GM21825 (cell line): ENCODE results near the gene IGF2R.
"Not testable (repeated sequence)": the region's sequence is repeated elsewhere in the genome, so short reads cannot be mapped to it uniquely, and the experiment has no call there.

Source experiments
- ATAC-seq: cut with Tn5 transposase; IDR thresholded peaks from one replicate; pipeline ENCODE4 v1.9.1; 2021; ENCODE audit warnings: mild to moderate bottlenecking, moderate library complexity; ENCODE audit not compliant: unreplicated experiment

The IGF2R gene

DNA sequence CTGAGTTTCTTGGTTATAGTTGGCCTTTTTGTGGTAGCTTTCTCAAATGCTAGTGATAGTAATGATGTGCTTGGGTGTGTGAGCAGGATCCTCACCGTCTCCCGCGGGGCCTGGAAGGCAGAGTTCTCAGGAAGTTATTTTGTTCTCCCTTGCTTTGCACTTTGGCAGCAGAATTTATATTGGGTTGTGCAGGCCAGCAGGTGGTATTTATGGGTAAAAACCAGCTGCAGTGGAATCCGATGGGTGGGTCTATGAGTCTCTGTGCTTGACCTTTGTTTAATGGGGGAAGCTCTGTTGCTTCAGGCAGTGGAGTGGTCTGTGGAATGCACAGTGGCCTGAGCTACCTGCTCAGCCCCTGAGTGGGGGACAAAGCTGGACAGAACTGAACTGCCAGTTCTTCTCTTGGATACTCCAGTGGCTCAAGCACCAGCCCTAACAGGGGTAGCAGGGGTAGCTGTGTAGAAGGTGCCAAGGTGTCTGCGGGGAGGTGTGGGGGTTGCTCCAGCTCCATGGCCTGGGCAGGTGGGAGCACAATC, 27.3 kb downstream of the IGF2R start:
- ATAC-seq, result no peak

DNA sequence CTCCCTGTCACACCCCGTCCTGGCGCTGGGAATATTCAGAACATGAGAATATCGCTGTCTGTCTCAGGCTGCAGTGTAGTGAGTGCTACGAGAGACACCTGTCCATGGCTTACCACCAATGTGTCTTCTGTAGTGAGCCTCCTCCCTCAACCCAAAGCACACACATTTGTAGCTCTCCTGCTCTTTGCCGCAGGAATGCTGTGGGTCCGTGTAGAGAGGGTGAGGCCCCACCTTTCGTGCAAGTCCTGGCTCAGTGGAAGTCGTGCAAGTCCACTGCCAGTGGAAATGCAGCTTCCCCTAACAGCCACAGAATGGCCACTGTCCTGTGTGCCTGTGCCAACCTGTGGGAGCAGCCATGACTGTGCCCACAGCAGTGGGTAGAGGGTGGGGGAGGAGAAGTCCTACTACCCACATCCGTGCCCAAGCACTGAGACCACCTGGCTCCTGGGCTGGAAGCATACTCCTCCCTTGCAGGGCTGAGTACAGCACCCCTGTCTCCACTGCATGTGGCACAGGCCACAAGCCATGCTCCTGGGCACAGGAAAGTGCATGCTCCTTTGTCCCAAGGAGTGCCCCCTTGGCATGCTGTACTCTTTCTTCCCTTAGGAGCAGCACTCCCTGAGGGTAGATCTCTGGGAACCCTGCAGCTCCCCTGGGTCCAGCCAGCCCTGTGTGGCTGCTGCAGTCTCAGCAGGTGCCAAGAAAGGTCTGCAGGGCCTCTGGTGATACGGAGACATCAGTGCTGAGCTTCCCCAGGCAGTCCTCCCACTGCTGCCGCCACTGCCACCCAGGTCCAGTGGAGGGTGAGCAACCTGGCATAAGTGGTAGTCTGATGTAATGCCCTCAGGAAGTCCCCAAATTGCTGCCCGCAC, 28.0 kb downstream of the IGF2R start:
- no peak for ATAC-seq

DNA sequence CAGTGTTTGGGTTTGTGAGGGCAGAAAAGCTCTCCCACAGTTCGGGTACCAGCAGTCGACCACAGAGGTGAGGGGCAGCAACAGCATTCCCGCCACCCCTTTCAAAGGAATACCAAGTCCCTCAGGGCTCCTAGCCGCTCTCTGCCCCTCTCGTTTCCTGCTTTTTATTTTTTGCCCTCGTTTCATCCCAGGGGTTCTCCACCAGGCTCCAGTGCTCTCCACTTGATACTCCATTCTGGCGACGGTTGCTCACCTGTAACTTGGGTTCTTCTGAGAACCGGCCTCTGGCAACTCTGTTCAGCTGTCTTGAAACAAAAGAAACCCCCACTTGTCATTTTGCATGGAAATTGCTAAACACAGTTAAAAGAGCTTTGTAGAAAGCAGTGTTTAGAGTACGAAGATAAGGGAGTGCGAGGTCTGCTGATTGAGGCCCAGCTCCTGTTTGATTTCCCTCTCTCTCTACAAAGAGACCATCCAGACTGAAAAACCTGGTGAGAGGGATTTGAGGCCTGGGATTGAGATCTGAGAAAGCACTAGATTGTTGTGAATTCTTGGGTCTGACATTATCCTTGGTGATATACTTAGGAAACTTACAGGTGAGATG, 28.7 kb downstream of the IGF2R start:
- no peak for ATAC-seq

DNA sequence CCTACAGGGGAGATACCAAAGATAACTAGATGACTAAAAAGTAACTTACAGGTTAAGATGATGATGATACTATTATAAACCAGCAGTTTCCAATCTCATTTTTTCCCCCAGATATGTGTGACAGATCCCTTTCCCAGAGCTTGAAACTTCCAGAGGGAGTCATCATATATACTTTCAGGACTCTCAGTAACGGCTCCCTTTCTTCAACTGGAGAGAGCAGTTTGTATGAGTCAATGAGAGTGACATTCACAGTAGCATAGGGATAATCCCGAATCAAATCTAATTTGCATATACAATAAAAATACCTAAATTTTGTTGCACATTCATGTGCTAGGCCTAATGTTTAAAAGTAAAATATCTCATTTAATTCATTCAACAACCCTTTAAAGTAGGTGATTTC, 29.7 kb downstream of the IGF2R start:
- ATAC-seq, result no peak

DNA sequence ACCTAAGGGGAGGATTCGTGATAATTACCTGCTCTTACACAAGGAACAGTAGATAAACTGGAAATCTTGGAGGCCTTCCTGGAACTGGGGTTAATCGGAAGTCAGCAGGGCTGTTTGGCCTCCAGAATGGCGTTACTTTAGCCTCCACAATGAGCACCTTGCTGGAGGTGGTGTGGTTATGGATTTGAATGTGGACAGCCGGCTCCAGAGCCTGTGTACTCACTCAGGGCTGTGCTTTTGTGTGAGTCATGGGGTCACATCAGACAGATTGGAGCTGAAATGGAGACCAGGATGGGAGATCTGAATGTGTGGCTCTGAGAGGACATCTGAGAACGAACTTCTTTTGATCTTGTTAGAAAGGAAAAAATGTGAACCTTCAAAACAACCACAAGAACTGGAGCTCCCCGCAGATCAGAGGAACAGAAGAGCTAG, 30.4 kb downstream of the IGF2R start:
- ATAC-seq, result no peak

DNA sequence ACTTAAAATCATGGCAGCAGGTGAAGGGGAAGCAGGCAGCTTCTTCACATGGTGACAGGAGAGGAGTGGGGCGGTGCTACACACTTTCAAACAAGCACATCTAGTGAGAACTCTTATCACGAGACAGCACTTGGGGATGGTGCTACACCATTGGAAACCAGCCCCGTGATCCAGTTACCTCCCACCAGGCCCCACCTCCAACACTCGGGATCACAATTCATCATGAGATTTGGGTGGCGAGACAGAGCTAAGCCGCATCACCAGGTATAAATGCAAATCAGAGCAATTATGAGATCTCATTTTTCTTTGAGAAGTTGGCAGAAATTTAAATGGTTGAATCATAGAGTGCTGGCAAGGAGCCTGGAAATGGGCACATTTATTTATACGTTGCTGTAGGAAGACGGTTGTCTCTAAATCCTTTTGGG, 31.4 kb downstream of the IGF2R start:
- no peak for ATAC-seq

DNA sequence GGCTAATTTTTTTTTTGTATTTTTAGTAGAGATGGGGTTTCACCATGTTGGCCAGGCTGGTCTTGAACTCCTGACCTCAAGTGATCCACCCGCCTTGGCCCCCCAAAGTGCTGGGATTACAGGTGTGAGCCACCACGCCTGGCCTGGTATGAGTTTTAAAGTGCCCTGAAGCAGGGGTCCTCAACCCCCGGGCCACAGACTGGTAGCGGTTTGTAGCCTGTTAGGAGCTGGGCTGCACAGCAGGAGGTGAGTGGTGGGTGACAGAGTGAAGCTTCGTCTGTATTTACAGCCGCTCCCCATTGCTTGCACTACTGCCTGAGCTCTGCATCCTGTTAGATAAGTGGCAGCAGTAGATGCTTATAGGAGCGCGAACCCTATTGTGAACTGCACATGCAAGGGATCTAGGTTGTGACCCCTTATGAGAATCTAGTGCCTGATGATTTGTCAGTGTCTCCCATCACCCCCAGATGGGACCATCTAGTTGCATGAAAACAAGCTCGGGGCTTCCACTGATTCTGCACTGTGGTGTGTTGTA, 32.1 kb downstream of the IGF2R start:
- not testable (repeated sequence) for ATAC-seq

DNA sequence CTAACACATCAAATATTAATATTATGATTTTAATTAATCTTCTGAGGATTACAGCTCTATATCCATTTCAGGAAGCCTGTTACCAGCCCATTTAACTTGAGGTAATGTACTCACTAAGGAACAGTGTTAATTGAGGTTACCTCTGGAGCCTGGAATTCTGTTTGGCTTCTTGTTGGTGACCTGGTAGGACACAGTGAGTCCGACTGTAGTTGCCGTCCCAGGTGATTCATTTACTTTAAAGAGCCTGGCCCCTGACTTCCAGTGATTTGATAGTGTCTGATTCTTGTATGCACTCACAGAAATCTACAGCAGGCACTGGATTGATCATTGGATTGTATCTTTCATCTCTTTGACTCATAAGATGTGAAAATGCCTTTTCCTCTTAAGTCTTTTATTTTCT, 34.0 kb downstream of the IGF2R start:
- ATAC-seq, result no peak

DNA sequence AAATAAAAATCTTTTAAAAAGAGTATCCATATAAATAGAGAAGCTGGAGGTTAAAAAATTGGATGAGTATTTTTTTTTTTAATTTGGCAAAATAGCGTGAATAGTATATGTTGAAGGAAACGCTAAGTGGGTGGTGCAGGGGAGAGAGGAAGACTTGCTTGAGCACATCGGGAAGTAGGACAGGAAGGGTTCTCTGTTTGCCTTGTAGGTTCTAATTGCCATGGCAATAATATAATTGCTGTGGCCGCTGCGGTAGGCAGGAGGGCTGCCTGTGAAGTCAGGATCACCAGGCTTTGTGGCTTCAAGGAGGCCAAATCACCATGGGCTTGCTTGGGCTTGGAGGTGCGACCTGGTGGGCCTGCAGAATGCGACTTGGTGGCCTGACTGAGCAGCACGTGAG, 35.1 kb downstream of the IGF2R start:
- ATAC-seq, result no peak

DNA sequence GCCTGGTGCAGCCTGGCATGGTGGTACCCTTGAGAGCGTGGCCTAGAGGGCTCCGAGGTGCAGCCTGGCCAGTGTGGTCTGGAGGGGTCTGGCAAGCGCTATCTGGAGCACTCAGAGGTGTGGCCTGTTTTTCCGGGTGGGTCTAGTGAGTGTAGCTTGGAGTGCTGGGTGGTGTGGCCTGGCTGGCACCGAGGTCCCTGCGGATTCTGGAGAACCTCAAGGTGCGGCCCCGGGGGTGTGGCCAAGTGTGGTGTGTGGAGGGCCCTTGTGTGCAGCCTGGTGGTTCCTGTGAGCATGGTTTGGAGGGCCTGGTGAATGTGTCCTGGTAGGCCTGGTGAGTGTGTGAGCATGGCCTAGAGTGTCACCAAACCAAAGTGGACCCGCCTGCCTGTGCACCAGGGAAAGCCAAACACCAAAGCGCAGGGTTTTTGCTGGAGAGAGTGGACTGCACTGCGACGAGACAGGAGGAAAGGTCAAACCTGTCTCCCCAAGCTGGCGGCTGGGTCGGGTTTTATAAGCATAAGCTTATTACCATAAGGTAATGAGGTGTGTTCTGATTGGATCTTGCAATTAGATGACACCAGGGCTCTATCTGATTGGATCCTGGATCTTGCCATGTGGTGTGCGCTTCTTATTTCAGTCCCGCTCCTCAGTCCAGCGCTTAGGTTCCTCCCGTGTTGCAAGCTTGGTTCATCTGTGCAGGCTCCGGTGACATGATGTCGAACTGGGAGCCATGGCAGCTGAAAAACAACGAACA, 35.7 kb downstream of the IGF2R start:
- no peak for ATAC-seq

DNA sequence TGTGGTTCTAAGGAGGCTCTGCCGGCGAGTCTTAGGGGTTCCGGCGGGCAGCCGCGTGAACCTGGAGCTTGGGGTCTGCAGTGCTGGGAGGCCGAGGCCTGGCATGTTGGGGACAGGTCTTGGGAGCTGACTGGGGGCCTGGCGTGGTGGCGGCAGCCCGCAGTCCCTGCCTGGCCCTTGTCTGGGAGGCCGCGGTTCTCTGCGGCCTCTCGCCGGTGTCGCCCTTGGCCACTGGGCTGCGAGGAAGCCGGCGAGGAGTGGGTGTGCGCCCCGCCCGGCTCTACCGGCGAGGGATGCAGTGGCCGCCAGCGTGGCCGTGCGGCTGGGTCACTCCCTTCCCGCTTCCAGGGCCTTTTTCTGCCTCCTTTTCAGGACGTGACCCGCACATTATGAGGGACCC, 36.3 kb downstream of the IGF2R start:
- no peak for ATAC-seq

DNA sequence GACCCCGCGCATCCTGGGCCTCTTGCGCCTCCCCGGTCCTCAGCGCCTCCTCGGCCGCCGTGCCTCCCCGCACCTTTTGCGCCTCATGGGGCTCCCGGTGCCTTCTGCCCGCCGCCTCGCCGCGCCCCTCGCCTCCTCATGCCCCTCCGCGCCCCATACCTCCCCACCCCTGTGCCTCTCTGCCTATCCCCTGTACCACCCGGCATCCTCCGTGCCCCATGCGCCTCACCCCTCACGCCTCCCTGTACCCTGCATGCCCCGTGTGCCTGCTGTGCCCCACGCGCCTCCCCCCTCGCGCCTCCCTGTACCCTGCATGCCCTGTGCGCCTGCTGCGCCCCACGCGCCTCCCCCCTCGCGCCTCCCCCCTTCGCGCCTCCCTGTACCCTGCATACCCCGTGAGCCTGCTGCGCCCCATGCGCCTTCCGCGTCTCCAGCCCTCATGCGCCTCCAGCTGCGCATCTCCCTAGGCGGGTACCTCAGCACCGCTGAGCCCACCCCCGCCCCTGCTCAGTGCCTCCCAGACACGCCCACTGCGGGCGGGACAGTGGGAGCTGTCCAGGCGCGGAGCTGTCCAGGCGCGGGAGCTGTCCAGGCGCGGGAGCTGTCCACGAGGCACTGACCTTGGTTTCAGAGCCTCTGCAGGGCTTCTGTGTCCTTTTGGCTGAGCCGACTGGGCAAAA, 37.1 kb downstream of the IGF2R start:
- no peak for ATAC-seq

DNA sequence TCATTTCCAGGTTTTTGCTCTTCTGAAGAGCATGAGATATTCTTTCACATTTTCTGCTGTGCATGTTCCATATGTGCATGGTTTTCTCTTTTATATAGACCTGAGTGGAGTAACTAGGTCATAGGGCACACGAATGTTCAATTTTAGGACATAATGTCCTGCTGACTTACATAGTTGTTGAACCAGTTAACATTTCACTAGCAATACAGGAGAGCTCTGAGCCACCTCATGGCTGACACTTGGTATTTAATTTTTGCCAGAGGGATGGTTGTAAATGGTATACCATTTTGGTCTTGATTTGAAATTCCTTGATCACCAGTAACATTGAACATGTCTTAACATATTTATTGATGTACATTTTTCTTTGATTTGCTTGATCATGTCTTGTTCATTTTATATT, 38.3 kb downstream of the IGF2R start:
- no peak for ATAC-seq

DNA sequence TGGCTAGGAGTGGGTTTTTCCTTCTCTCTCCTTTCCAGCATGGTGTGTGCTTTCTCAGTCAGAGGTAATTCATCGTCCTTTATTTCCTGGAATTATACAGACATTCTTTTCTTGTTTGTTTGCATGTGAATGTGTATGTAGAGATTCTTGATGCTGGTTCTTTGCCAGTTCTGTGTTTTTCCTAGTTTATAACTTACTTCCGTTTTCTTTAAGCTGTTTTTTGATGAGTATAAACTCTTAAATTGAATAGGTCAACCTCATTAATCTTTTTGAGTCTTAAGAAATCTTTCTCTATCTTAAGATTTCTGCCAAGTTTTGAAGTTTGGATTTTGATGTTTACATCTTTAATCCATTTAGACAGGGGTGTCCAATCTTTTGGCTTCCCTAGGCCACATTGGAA, 38.7 kb downstream of the IGF2R start:
- no peak for ATAC-seq

DNA sequence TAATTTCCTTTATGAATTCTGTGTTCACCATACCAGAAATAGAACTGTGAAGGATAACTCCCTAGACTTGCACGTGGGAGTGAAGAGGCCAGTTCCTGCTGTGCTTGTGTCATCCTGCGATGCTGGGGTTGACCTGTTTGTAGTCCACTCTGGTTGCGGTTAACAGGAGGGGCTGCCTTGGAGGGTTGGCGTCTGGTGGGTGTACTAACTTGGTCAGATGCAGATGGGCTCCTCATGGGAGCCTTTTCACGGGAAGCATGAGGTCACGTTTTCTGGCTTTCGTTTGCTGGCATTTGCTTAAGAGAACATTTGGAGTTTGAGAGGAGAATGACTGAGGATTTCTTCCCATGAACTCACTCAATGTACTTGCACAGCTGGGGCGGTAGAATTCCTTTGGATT, 41.2 kb downstream of the IGF2R start:
- no peak for ATAC-seq

DNA sequence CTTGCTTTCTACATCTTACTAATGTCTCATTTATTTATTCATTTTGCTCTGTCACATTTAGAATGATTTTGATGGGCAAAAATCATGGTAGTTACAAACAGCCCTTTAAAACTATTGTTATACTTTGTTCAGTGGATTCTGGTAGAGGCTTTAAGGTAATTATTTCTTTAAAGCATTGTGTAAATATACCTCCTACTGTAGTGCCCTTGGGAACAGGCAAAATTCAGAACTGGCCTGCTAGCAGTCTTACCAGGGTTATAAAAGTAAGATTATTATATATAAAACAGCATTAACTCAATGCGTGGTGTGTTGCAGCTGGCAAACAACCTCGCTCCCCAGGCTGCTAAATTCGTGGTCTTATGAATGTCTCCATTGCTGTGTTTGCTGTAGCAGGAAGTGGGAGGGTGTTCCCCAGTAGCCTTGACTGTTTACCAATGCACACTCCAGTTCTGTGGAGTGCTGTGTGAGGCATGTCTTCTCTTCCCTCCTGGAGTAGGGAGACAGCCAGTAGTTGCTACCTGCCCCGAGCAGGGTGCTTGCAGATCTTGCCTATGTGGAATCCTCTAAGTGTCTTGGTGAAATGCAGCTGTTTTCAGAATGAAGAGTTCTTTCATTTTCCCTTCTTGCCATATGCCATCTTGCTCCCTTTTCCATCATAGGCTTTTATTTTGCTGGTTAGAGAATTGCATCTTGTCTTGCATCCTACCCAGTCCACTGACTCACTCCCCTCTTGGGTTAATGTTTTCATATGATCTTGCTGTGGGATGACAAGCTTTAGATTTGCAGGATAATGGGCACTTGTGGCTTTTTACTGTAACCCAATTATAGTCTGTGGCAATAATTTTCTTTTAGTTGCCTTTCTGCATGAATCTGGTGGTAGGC, 45.3 kb downstream of the IGF2R start:
- ATAC-seq, result no peak

DNA sequence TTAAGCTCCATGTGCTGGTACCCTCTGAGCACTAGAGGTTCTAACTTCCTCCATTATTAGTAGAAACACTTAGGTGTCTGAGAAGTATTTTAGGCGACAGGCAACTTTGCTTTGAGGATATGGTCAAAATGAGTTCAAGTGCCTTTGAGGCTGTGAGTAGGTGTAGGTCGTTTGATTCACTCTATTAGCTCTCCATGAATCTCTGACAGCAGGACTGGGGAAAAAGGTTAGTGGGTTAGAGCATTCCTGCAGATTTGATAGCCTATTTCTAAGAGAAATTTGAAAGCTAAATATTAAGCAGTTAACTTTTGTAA, 45.9 kb downstream of the IGF2R start:
- ATAC-seq, result no peak

DNA sequence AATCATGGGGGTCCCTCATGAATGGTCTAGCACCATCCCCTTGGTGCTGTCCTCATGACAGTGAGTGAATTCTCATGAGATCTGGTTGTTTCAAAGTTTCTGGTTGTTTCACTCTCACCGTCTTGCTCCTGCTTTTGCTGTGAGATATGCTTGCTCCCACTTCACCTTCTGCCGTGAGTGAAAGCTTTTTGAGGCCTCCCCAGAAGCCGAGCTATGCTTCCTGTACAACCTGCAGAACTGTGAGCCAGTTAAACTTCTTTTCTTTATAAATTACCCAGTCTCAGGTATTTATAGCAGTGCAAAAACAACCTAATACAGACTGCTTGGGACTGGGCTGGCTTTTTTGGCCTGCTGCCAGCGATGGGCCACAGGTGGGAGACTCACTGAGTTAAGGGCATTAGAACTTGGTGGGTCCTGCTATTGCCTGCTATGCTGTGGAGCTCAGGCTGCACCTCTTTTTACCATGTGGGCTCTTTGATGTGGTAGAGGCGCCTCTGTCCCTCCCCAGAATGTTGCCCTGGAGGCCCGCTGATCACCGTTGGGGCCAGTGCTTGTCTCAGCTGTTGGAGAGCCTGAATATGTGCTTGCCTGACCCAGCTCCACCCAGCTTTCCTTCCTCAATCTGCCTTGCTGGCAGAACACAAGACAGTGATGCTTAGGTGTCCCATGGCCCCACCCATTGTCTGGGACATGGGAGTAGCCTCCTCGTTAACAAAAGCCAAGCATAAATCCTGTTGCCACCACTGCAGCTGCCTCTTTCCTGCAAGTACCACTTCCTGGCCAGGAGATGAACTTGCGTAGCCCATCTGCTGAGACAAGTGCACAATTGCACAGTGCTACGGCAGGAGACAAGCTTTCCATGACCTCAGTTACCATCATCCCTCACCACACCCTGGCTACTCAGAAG, 47.1 kb downstream of the IGF2R start:
- ATAC-seq, result no peak

DNA sequence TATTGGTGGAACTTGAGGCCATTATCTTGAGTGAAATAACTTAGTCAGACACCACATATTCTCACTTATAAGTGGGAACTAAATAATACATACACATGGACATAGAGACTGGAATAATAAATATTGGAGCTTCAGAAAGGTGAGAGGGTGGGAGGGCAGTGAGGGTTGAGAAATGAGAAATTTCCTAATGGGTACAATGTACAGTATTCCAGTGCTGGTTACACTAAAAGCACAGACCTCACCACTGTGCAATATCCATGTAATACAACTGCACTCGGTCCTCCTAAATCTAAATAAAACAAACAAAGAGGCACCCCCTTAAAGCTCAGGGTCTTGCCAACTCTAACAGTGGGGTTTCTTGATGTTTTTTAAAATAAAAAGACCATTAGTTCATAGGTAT, 53.2 kb downstream of the IGF2R start:
- ATAC-seq, result no peak
